Measurements from ENCODE around the gene C16orf92.

- no peak for TF ChIP-seq CTCF (IDR thresholded peaks at IDR 0.05)
- TF ChIP-seq TCF7L2 (IDR thresholded peaks at IDR 0.05; ENCODE audit: low read depth, low read length), result no peak
These were observed 44.9 kb upstream of the C16orf92 start for GRCh38 chr16:29978081-29978480.
